GM20000 (cell line): ENCODE measurements around the gene APOBR.

Source experiments
- DNase-seq: peaks from one replicate; pipeline ENCODE4 v3.0.0; 2012; ENCODE audit warnings: low spot score
- TF ChIP-seq, protein P1 (sequence below): IDR thresholded peaks from 2 replicates; pipeline ENCODE4 v1.5.1; 2012; ENCODE audit warnings: mild to moderate bottlenecking, control low read depth; ENCODE audit errors: extremely low read depth, missing control alignments

The APOBR gene

DNA sequence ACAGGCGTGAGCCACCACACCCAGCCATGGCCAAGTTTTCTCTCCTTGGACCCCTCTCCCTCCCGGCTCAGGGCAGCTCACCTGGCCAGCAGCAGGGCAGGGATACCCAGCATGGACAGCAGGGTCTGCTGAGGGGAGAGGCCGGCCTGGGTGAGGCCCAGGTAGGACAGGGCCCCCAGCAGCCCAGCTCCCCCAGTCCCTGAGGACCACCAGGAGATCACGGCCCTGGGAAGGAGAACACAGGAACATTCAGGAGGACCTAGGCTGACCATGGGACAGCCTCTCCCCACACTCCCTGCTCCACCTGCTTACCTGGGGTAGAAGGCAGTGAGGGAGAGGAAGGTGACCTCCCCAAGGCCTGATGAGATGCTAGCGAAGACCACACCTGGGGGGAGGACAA, 8.2 kb upstream of the APOBR start:
- no peak for DNase-seq
- TF ChIP-seq, protein P1, sequence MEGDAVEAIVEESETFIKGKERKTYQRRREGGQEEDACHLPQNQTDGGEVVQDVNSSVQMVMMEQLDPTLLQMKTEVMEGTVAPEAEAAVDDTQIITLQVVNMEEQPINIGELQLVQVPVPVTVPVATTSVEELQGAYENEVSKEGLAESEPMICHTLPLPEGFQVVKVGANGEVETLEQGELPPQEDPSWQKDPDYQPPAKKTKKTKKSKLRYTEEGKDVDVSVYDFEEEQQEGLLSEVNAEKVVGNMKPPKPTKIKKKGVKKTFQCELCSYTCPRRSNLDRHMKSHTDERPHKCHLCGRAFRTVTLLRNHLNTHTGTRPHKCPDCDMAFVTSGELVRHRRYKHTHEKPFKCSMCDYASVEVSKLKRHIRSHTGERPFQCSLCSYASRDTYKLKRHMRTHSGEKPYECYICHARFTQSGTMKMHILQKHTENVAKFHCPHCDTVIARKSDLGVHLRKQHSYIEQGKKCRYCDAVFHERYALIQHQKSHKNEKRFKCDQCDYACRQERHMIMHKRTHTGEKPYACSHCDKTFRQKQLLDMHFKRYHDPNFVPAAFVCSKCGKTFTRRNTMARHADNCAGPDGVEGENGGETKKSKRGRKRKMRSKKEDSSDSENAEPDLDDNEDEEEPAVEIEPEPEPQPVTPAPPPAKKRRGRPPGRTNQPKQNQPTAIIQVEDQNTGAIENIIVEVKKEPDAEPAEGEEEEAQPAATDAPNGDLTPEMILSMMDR, result no peak

DNA sequence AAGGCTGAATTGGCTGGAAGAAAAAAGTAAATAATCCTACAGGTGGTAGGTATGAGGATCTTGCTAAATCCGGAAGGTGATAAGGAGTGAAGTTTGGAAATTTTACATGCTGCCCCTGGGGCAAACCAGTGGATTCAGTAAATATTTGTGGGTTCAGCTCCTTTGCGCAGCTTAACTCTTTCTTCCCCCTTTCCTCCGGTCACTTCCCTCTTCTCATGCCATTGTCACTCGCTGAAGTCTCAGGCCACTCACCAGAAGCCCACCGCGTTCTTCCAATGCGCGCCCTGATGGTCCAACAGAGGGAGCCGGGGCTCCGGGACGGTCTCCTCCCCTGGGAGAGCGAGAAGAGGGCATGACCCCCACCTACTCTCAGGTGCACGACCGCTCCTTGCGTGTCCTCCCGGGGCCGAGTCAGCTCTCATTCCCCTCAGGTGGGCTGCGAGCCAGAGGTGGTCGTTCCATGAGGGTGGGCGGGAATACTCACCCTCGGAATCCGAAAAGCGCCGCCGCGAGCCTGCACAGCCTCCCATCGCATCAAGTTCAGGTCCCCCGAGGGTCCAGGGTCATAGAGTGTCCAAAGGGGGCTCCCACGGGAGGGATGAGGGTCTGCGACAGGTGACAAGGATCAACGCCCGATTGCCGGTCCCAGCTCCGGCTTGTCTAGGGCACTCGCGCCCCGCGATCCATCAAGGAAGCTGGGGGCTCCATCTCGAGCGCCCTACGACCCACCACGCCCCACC, 3.0 kb upstream of the APOBR start:
- no peak for DNase-seq
- TF ChIP-seq, protein P1, result peak; percentile 12

DNA sequence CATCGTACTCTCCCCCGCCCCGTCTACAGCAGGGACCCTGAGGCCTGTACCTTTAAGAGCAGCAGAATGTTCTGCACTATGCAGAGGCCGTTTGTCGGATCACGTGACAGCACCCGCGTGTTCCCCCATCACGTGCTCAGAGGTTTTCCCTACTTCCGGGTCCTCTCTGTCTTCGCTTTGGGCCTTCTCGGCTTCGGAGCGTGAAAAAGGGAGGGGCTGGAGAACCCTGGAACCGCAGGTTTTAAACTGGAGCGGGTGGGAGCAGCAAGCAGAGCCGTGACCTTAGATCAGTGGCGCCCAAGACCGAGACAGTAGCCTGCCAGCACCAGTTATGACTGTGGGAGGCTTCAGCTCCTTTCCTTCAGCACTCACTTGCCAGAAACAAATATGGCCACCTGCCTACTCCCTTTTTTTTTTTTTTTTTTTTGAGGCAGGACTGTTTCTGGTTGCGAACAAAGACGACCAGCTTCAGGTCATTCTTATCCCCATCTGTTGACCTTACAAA, 2.4 kb upstream of the APOBR start, which contains the start of gene CLN3:
TSS of gene CLN3 (minus strand) at position 105 of the 505 bp plus-strand sequence. CDS start 315 bp downstream, outside the sequence.
- TF ChIP-seq, protein P1, result no peak
- DNase-seq, result peak; percentile 89

DNA sequence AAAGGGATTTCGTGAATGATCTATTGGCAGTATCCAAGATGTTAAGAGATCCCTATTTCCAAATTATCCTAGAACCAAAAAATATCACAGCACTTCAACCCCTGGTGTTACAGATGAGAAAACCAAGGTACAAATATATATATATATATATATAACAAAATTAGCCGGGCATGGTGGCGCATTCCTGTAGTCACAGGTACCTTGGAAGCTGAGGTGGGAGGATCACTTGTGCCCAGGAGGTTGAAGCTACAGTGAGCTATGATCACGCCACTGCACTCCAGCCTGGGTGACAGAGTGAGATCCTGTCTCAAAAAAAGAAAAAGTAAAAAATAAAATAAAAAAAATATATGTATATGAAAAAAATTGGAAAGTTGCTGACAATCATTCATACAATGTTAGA, 1.9 kb upstream of the APOBR start:
- TF ChIP-seq, protein P1, result no peak
- no peak for DNase-seq

DNA sequence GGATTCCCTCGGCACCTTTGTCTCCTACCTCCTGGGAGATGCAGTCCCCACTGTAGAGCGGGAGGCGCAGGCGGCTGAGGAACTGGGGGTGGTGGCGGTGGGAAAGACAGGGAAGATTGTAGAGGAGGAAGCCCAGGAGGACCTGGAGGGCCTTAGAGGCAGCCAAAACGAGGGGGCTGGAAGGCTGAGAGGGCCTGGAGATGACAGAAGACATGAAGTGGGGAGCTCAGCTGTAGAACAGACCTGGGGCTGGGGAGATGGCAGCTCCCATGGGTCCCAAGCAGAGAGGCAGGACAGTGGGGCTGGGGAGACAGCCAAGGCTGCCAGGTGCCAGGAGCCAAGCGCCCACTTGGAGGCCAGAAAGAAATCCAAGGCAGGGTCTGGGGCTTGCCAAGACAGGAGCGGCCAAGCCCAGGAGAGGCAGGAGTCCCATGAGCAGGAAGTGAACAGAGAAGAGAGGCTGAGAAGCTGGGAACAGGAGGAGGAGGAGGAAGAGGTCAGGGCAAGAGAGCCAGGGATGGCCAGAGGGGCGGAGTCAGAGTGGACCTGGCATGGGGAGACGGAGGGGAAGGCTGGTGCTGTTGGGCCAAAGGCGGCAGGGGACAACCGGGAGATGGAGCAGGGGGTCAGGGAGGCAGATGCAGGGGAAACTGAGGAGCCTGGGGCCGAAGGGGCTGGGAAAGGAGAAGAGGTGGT, 803 bp downstream of the APOBR start:
- no peak for DNase-seq
- TF ChIP-seq, protein P1, result no peak

DNA sequence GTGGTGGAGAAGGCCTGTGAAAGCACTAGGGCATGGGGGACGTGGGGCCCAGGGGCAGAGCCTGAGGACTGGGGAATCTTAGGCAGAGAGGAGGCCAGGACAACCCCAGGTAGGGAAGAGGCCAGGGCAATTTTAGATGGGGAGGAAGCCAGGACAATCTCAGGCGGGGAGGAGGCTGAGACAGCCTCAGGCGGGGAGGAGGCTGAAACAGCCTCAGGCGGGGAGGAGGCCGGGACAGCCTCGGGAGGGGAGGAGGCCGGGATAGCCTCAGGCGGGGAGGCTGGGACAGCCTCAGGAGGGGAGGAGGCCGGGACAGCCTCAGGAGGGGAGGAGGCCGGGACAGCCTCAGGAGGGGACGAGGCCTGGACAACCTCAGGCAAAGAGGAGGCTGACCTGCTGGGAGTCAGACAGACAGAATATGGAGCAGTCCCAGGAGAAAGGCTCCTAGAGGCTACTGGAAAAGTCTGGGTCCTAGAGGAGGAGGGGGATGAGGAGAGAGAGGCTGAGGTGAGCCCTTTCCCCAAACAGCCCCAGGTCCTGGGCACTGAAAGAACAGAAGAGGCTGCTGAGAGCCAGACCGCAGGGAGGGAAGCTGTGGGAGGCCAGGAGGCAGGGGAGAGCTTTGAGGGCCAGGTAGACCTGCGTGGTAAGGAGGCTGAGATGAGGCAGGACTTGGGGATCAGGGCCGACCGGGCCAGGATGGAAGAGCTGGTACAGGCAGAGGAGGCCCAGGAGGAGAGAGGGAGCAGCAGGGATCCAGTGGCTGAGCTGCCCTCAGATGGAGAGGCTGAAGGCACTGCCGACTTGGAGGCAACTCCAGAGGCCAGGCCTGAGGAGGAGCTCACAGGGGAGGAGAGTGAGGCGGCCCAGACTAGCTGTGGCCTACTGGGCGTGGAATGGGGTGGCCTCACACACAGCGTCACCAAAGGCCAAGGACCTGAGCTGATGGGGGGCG, 1.6 kb downstream of the APOBR start:
- no peak for DNase-seq
- TF ChIP-seq, protein P1, result no peak
